ENCODE measurements around the gene GAB2. TPM values are rescaled to one million over a fixed set of nuclear protein-coding genes. Genes with fewer than 3 reads are reported as not detected.

The GAB2 gene
- total RNA-seq, 1 donor from 2014 or later = 39.9 TPM

DNA sequence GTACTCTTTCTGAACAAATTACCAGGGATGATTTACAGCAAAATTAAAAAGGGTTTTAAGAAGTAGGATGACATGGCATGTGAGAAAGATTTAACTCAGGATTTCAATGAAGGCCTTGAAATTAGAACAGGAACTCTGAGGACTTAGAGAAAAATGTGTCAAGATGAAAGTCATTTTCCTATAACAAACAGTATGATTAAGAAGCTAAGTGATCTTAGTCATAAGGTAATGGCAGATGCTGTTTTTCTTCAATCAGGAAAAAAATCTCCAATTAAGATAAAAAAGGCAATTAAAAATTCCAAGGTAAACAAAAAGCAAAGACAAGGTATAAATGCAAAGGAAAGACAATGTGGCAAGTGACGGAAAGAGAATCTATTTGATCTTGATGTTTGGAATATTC lies 73.5 kb downstream of the GAB2 start:
- Mint-ChIP-seq H3K36me3 (no peaks in the 10 kb centered on the region), H3K4me1 (peaks cover 47% of the 10 kb centered on the region), H3K27me3 (ENCODE audit: low read depth) (no peaks in the 10 kb centered on the region), H3K4me3 (no peak overlapping the region), H3K27ac (peak overlapping the region; percentile 85), H3K9me3 (no peaks in the 10 kb centered on the region)
- no peak for DNase-seq (ENCODE audit: low spot score in 2 of 2, unreplicated experiment in 2 of 2)
- TF ChIP-seq, protein P1, sequence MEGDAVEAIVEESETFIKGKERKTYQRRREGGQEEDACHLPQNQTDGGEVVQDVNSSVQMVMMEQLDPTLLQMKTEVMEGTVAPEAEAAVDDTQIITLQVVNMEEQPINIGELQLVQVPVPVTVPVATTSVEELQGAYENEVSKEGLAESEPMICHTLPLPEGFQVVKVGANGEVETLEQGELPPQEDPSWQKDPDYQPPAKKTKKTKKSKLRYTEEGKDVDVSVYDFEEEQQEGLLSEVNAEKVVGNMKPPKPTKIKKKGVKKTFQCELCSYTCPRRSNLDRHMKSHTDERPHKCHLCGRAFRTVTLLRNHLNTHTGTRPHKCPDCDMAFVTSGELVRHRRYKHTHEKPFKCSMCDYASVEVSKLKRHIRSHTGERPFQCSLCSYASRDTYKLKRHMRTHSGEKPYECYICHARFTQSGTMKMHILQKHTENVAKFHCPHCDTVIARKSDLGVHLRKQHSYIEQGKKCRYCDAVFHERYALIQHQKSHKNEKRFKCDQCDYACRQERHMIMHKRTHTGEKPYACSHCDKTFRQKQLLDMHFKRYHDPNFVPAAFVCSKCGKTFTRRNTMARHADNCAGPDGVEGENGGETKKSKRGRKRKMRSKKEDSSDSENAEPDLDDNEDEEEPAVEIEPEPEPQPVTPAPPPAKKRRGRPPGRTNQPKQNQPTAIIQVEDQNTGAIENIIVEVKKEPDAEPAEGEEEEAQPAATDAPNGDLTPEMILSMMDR (IDR thresholded peaks at IDR 0.05; ENCODE audit: unreplicated experiment) = no peak

DNA sequence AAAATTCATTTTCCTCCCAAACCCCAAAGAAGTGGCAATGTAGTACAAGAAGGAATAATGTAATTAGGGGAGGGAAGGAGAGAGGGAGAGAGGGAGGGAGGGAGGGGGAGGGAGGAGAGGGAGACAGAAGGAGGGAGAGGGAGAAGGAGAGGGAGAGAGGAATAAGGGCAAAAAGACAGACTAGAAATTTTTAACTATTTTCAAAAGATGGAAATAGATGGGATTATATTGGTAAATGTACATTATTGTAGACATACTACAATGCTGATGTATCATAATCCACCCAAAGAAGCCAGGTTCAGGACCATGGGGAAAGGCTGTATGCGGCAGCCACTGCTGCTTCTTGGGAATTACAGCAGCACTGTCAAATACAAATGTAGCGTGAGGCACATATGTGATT lies 74.3 kb downstream of the GAB2 start:
- TF ChIP-seq, protein P1 (IDR thresholded peaks at IDR 0.05; ENCODE audit: unreplicated experiment) = no peak
- Mint-ChIP-seq H3K9me3 (no peaks in the 10 kb centered on the region), H3K4me3 (no peak overlapping the region), H3K4me1 (peaks cover 41% of the 10 kb centered on the region), H3K27me3 (ENCODE audit: low read depth) (no peaks in the 10 kb centered on the region), H3K27ac (peak overlapping the region; percentile 27), H3K36me3 (no peaks in the 10 kb centered on the region)
- no peak for DNase-seq (ENCODE audit: low spot score in 2 of 2, unreplicated experiment in 2 of 2)

DNA sequence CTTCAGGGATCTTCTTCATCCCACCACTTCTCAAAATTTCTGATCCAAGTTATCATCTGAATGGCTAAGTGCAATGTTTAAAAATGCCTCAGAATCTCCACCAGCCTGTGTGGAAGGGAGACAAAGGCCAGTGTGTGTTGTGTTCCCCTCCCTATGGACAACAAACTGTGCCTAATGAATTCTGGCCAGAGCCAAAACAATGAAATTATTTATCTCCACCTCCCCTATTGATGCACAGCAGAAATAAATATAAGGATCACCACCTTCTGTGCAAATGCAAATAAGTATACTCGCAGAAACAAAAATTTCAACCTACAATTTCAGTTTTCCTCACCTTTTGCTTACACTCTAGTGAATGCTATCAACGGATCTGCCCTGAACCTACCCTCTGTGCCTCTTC lies 75.8 kb downstream of the GAB2 start:
- Mint-ChIP-seq H3K9me3 (no peaks in the 10 kb centered on the region), H3K27ac (no peak overlapping the region), H3K27me3 (ENCODE audit: low read depth) (no peaks in the 10 kb centered on the region), H3K36me3 (no peaks in the 10 kb centered on the region), H3K4me3 (no peak overlapping the region), H3K4me1 (peaks cover 47% of the 10 kb centered on the region)
- TF ChIP-seq, protein P1 (IDR thresholded peaks at IDR 0.05; ENCODE audit: unreplicated experiment) = no peak
- DNase-seq (ENCODE audit: low spot score in 2 of 2, unreplicated experiment in 2 of 2) = no peak

DNA sequence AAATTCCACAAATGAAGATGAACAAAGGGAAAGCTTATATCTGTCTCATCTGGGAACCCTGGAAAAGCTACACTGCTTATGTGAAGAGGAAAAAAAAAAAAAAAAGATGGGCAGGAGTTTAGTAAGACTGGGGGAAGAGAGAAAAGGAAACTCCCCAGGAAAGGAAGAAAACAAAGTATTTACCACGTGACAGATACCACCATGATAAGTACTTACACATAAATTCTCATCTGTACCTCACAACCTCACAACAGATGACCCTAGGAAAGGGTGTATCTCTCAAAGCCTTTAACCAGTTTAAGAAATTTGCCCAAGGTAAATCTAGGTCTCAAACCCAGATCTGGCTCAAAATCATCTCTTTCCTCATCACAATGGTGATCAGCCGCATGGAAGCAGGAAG lies 77.1 kb downstream of the GAB2 start:
- H3K4me3 Mint-ChIP-seq = no peak overlapping the region
- TF ChIP-seq, protein P1 (IDR thresholded peaks at IDR 0.05; ENCODE audit: unreplicated experiment) = no peak
- no peak overlapping the region for H3K27ac Mint-ChIP-seq
- peaks cover 3% of the 10 kb centered on the region for H3K9me3 Mint-ChIP-seq
- no peak for DNase-seq (ENCODE audit: low spot score in 2 of 2, unreplicated experiment in 2 of 2)
- no peaks in the 10 kb centered on the region for H3K27me3 Mint-ChIP-seq (ENCODE audit: low read depth)
- H3K4me1 Mint-ChIP-seq = peaks cover 43% of the 10 kb centered on the region
- H3K36me3 Mint-ChIP-seq = peaks cover 3% of the 10 kb centered on the region

DNA sequence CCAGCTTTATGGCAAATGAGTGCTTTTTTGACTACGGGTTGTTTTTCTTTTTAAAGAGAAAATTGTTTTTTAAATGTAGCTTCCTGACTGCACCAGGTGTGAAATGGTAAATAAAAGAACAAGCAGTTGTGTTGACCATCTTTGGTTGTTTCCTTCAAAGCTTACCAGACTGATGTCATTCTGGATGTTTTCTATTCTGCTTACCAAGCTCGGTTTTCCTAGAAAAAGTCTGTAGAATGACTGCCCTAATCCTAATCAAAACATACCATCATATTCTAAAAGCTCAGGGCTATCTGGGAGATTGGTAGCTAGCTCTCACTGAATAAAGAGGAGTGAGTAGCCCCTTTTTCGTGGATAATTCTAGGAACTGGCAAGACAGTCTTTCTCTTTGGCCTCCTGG lies 77.7 kb downstream of the GAB2 start:
- TF ChIP-seq, protein P1 (IDR thresholded peaks at IDR 0.05; ENCODE audit: unreplicated experiment) = no peak
- no peak for DNase-seq (ENCODE audit: low spot score in 2 of 2, unreplicated experiment in 2 of 2)
- Mint-ChIP-seq H3K4me3 (no peak overlapping the region), H3K9me3 (peaks cover 9% of the 10 kb centered on the region), H3K27ac (no peak overlapping the region), H3K36me3 (peaks cover 9% of the 10 kb centered on the region), H3K27me3 (ENCODE audit: low read depth) (no peaks in the 10 kb centered on the region), H3K4me1 (peaks cover 38% of the 10 kb centered on the region)

DNA sequence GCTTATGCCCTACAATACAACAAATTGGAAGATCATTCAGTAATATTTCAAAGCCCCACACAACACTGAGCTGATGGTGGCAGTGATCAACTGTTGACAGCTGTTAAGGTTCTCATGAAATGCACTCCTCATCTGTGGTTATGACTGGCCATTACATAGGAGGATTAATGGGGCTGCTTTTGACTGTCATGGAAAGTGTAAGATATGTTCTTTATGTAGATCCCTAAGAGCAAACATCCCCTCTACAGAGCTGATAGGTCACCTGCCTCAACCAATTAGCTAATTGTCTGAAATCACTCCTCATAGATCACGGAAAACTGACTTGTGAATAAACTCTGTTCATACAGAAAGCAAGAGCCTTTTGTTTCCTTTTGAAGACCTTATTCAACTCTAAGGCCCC lies 78.1 kb downstream of the GAB2 start:
- H3K27ac Mint-ChIP-seq = peak overlapping the region; percentile 41
- peaks cover 10% of the 10 kb centered on the region for H3K36me3 Mint-ChIP-seq
- TF ChIP-seq, protein P1 (IDR thresholded peaks at IDR 0.05; ENCODE audit: unreplicated experiment) = no peak
- no peaks in the 10 kb centered on the region for H3K27me3 Mint-ChIP-seq (ENCODE audit: low read depth)
- peaks cover 12% of the 10 kb centered on the region for H3K9me3 Mint-ChIP-seq
- peaks cover 36% of the 10 kb centered on the region for H3K4me1 Mint-ChIP-seq
- H3K4me3 Mint-ChIP-seq = no peak overlapping the region
- no peak for DNase-seq (ENCODE audit: low spot score in 2 of 2, unreplicated experiment in 2 of 2)

All from mesothelial cell of epicardium (in vitro differentiated cells).